SK-N-SH (cell line): Measurements from ENCODE around the gene AHRR. TPM values are rescaled to one million over a fixed set of nuclear protein-coding genes. Genes with fewer than 3 reads are reported as not detected.

Experiments
- CTCF ChIA-PET: fragments of 300-600, 350-600 bp; formaldehyde crosslinking; extraction: SDS; loops from one replicate; lab custom pipeline; 2021; lab: Yijun Ruan, JAX
- POLR2A ChIA-PET: fragments of 350-600 bp; sonication (Branson Sonifier 250); formaldehyde crosslinking; extraction: SDS; loops from one replicate; lab custom pipeline; 2020; ENCODE audit warnings: antibody characterized with exemption, inconsistent platforms; lab: Yijun Ruan, JAX
- DNase-seq: peaks from one replicate; pipeline ENCODE4 v3.0.0; 2012
- H2AFZ ChIP-seq: fragments of 200-600 bp; sonication (generic); 2 replicates; pipeline ENCODE4 v1.8.1; 2016; ENCODE audit warnings: antibody characterized with exemption, mild to moderate bottlenecking, low read depth
- H3F3A ChIP-seq: fragments of 200-600 bp; sonication (generic); replicated peaks from 2 replicates; pipeline ENCODE3; 2016; ENCODE audit warnings: antibody characterized with exemption, mild to moderate bottlenecking; ENCODE audit not compliant: insufficient read depth
- H3K27ac ChIP-seq, 2 experiments: fragments of 200-500 bp in 1 of 2; fragments of 200-600 bp in 1 of 2; sonication (Bioruptor generic) in 1 of 2; sonication (generic), shearing (Covaris generic) in 1 of 2; 2 replicates each; pipeline versions ENCODE4 v1.5.1 to v1.6.1; 2014 to 2016; ENCODE audit warnings: low read depth in 2 of 2, inconsistent platforms in 1 of 2, low read length in 1 of 2, mild to moderate bottlenecking in 1 of 2, mixed read lengths in 1 of 2
- H3K27me3 ChIP-seq: fragments of 200-600 bp; sonication (generic), shearing (Covaris generic); 2 replicates; pipeline ENCODE4 v1.6.1; 2016; ENCODE audit warnings: mixed run types; ENCODE audit not compliant: insufficient read depth
- H3K36me3 ChIP-seq, 2 experiments: fragments of 200-500 bp in 1 of 2; fragments of 200-600 bp in 1 of 2; sonication (Bioruptor generic) in 1 of 2; sonication (generic) in 1 of 2; replicated peaks in 1 of 2; 2 replicates each; pipeline versions ENCODE3 to v1.5.1; 2014 to 2016; ENCODE audit warnings: low read length in 1 of 2, mild to moderate bottlenecking in 1 of 2; ENCODE audit not compliant: insufficient read depth in 2 of 2, control insufficient read depth in 1 of 2
- H3K4me1 ChIP-seq, 2 experiments: fragments of 200-500 bp in 1 of 2; fragments of 200-600 bp in 1 of 2; sonication (Bioruptor generic) in 1 of 2; sonication (generic), shearing (Covaris generic) in 1 of 2; 2 replicates each; pipeline versions ENCODE4 v1.5.1 to v1.6.1; 2014 to 2016; ENCODE audit warnings: low read depth in 1 of 2, low read length in 1 of 2, mixed run types in 1 of 2; ENCODE audit not compliant: insufficient read depth in 2 of 2, control insufficient read depth in 1 of 2
- H3K4me2 ChIP-seq: fragments of 200-600 bp; sonication (generic), shearing (Covaris generic); 2 replicates; pipeline ENCODE4 v1.6.1; 2017; ENCODE audit warnings: mixed run types
- H3K4me3 ChIP-seq, 2 experiments: fragments of 200-500 bp in 1 of 2; fragments of 200-600 bp in 1 of 2; sonication (Bioruptor generic) in 1 of 2; sonication (generic), shearing (Covaris generic) in 1 of 2; 2 replicates each; pipeline versions ENCODE4 v1.5.1 to v1.8.1; 2014 to 2016; ENCODE audit warnings: low read depth in 2 of 2, inconsistent platforms in 1 of 2, low read length in 1 of 2, mild to moderate bottlenecking in 1 of 2, mixed read lengths in 1 of 2, moderate library complexity in 1 of 2
- H3K79me2 ChIP-seq: fragments of 200-600 bp; sonication (generic); 2 replicates; pipeline ENCODE4 v1.8.1; 2017; ENCODE audit warnings: mild to moderate bottlenecking; ENCODE audit not compliant: insufficient read depth
- H3K9ac ChIP-seq: fragments of 200-600 bp; sonication (generic); 2 replicates; pipeline ENCODE4 v1.6.1; 2017; ENCODE audit warnings: mixed run types
- H3K9me2 ChIP-seq: fragments of 200-600 bp; sonication (generic); 2 replicates; pipeline ENCODE4 v1.6.1; 2017; ENCODE audit warnings: mixed run types
- H3K9me3 ChIP-seq: fragments of 200-600 bp; sonication (generic); 2 replicates; pipeline ENCODE4 v1.6.1; 2017; ENCODE audit warnings: mixed run types, mild to moderate bottlenecking, moderate library complexity
- H4K20me1 ChIP-seq: fragments of 200-600 bp; sonication (generic); 2 replicates; pipeline ENCODE4 v1.6.1; 2017; ENCODE audit warnings: mild to moderate bottlenecking, mixed run types; ENCODE audit not compliant: insufficient read depth
- CHD2 ChIP-seq: fragments of 150-350 bp; IDR thresholded peaks from 2 replicates; pipeline ENCODE4 v1.6.1; 2018; ENCODE audit warnings: low read length; ENCODE audit not compliant: partially characterized antibody
- EZH2phosphoT487 ChIP-seq: fragments of 200-600 bp; sonication (generic); IDR thresholded peaks from 2 replicates; pipeline ENCODE4 v1.6.1; 2017; ENCODE audit warnings: low read depth, mixed run types, mild to moderate bottlenecking, antibody characterized with exemption, moderate library complexity, borderline replicate concordance
- FOXM1 ChIP-seq: IDR thresholded peaks from 2 replicates; pipeline ENCODE4 v1.4.0; 2012; ENCODE audit warnings: low read depth, mild to moderate bottlenecking
- GATA2 ChIP-seq: sonication (generic); formaldehyde crosslinking; IDR thresholded peaks from 2 replicates; pipeline ENCODE4 v1.5.0; 2020; ENCODE audit warnings: mild to moderate bottlenecking, missing genetic modification reagents
- MXI1 ChIP-seq: IDR thresholded peaks from 2 replicates; pipeline ENCODE4 v1.6.1; 2012; ENCODE audit warnings: mild to moderate bottlenecking, low read depth, low read length, improper control_type of control experiment
- POLR2AphosphoS5 ChIP-seq: IDR thresholded peaks from 2 replicates; pipeline ENCODE4 v1.6.1; 2012; ENCODE audit warnings: low read depth, low read length
- RFX5 ChIP-seq: IDR thresholded peaks from 2 replicates; pipeline ENCODE4 v1.6.1; 2012; ENCODE audit warnings: mild to moderate bottlenecking, improper control_type of control experiment, low read length
- YY1 ChIP-seq: IDR thresholded peaks from 2 replicates; pipeline ENCODE4 v1.4.0; 2012; ENCODE audit warnings: low read depth, mild to moderate bottlenecking
- WGBS: methylation state at CpG from one replicate; pipeline ENCODE4 v1.1.6; 2017; ENCODE audit warnings: low lambda C conversion rate; 5-methylcytosine and 5-hydroxymethylcytosine counted together
- polyA plus RNA-seq, 3 experiments: library from polyadenylated mRNA; depleted of rRNA; stranded (reverse); fragments of >200 nt; gene quantifications; 2 replicates each; pipeline ENCODE4 v1.2.3, GENCODE V29; 2012
- TF ChIP-seq, protein P1 (sequence below): IDR thresholded peaks from 2 replicates; pipeline ENCODE4 v1.4.0; 2012; ENCODE audit warnings: low read depth, borderline replicate concordance
- TF ChIP-seq, protein P2 (sequence below): fragments of 200-600 bp; sonication (generic); IDR thresholded peaks from 2 replicates; pipeline ENCODE4 v1.6.1; 2017; ENCODE audit warnings: antibody characterized with exemption, mild to moderate bottlenecking, moderate library complexity
- TF ChIP-seq, protein P3 (sequence below): IDR thresholded peaks from 2 replicates; pipeline ENCODE4 v1.4.0; 2012; ENCODE audit warnings: low read depth
- TF ChIP-seq, protein P4 (sequence below): fragments of 150-350 bp; IDR thresholded peaks from 2 replicates; pipeline ENCODE4 v1.6.1; 2017; ENCODE audit warnings: antibody characterized with exemption, low read length, low read depth, borderline replicate concordance

The AHRR gene
- polyA plus RNA-seq, 1 of the 3 experiments (the other 2 are of a cell fraction) = 0.71 TPM

DNA sequence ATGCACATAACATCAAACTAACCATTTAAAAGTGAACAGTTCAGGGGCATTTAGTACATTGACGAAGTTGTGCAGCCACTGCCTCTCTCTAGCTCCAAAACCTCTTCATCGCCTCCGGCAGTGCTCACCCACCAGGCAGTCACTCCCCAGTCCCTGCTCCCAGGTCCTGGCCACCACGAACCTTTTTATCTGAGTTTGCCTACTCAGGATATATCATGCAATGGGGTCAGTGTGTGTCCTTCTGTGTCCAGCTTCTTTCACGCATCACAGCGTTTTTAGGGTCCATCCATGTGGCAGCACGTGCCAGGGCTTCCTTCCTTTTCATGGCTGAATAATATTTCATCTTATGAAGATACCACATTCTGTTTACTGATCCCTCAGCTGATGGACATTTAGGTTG lies 4.6 kb downstream of the AHRR start:
- Histone ChIP-seq H3K4me2 (no peak overlapping the region), H3K9ac (no peak overlapping the region), H3K9me2 (no peaks in the 10 kb centered on the region), H3K27ac (no peak overlapping the region), H3K27me3 (no peaks in the 10 kb centered on the region), H3F3A (no peaks in the 10 kb centered on the region), H4K20me1 (no peaks in the 10 kb centered on the region), H3K4me3 (no peak overlapping the region), H3K9me3 (no peaks in the 10 kb centered on the region), H3K79me2 (no peaks in the 10 kb centered on the region), H3K4me1 (peaks cover 0 to 3% of the 10 kb centered on the region in 2 experiments; a peak in 1 of 4 replicates), H3K36me3 (no peaks in the 10 kb centered on the region), H2AFZ (no peak overlapping the region)
- POLR2A ChIA-PET = no interaction called here
- TF ChIP-seq, protein P1, sequence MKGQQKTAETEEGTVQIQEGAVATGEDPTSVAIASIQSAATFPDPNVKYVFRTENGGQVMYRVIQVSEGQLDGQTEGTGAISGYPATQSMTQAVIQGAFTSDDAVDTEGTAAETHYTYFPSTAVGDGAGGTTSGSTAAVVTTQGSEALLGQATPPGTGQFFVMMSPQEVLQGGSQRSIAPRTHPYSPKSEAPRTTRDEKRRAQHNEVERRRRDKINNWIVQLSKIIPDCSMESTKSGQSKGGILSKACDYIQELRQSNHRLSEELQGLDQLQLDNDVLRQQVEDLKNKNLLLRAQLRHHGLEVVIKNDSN = no peak
- TF ChIP-seq YY1 (no peak), RFX5 (no peak), GATA2 (no peak), POLR2AphosphoS5 (no peak), EZH2phosphoT487 (no peak)
- 68% methylated on average over 7 of the region's 7 CpGs for WGBS
- DNase-seq = no peak
- CTCF ChIA-PET = interaction anchor here (1.5 kb wide), 1 partner anchor 9 kb away, joined by 4 read pairs; no protein-coding TSS in a partner anchor

DNA sequence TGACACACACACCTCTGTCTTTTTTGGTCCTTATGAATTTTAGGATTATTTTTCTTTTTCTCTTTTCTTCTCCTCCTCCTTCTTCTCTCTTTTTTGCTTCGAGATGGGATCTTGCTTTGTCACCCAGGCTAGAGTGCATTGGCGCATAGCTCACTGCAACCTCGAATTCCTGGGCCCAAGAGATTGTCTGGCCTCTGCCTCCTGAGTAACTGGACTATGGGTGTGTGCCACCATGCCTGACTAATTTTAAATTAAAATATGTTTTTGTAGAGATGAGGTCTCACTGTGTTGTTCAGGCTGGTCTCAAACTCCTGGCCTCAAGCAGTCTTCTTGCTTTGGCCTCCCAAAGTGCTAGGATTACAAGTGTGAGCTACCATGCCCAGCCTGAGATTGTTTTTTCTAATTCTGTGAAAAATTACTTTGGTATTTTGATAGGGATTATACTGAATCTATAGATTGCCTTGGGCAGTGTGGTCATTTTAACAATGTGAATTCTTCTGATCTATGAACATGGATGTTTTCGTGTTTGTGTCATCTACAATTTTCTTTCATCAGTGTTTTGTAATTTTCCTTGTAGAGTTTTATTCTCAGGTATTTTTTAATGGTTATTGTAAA lies 7.7 kb downstream of the AHRR start:
- Histone ChIP-seq H3K4me2 (no peak overlapping the region), H3K4me3 (no peak overlapping the region), H3K4me1 (no peaks in the 10 kb centered on the region), H3F3A (no peaks in the 10 kb centered on the region), H3K27me3 (no peaks in the 10 kb centered on the region), H4K20me1 (no peaks in the 10 kb centered on the region), H3K9me3 (no peaks in the 10 kb centered on the region), H3K9me2 (no peaks in the 10 kb centered on the region), H2AFZ (no peak overlapping the region), H3K27ac (no peak overlapping the region), H3K79me2 (no peaks in the 10 kb centered on the region), H3K9ac (no peak overlapping the region), H3K36me3 (no peaks in the 10 kb centered on the region)
- ChIA-PET POLR2A (no interaction called here), CTCF (no interaction called here)
- WGBS = 44% methylated on average over 4 of the region's 4 CpGs
- no peak for DNase-seq
- TF ChIP-seq, protein P2, sequence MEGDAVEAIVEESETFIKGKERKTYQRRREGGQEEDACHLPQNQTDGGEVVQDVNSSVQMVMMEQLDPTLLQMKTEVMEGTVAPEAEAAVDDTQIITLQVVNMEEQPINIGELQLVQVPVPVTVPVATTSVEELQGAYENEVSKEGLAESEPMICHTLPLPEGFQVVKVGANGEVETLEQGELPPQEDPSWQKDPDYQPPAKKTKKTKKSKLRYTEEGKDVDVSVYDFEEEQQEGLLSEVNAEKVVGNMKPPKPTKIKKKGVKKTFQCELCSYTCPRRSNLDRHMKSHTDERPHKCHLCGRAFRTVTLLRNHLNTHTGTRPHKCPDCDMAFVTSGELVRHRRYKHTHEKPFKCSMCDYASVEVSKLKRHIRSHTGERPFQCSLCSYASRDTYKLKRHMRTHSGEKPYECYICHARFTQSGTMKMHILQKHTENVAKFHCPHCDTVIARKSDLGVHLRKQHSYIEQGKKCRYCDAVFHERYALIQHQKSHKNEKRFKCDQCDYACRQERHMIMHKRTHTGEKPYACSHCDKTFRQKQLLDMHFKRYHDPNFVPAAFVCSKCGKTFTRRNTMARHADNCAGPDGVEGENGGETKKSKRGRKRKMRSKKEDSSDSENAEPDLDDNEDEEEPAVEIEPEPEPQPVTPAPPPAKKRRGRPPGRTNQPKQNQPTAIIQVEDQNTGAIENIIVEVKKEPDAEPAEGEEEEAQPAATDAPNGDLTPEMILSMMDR = no peak
- TF ChIP-seq, protein P3, sequence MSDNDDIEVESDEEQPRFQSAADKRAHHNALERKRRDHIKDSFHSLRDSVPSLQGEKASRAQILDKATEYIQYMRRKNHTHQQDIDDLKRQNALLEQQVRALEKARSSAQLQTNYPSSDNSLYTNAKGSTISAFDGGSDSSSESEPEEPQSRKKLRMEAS = no peak
- no peak for TF ChIP-seq RFX5
- TF ChIP-seq, protein P4, sequence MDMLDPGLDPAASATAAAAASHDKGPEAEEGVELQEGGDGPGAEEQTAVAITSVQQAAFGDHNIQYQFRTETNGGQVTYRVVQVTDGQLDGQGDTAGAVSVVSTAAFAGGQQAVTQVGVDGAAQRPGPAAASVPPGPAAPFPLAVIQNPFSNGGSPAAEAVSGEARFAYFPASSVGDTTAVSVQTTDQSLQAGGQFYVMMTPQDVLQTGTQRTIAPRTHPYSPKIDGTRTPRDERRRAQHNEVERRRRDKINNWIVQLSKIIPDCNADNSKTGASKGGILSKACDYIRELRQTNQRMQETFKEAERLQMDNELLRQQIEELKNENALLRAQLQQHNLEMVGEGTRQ = no peak
- no peak for TF ChIP-seq FOXM1
- no peak for TF ChIP-seq MXI1
- TF ChIP-seq YY1 = no peak
- TF ChIP-seq CHD2 = no peak
